RPMI8226 (cell line): Measurements from ENCODE around the gene TTLL12.

ENCODE experiments used
- DNase-seq: peaks from one replicate; pipeline ENCODE4 v3.0.0-alpha.2; 2015

The TTLL12 gene

DNA sequence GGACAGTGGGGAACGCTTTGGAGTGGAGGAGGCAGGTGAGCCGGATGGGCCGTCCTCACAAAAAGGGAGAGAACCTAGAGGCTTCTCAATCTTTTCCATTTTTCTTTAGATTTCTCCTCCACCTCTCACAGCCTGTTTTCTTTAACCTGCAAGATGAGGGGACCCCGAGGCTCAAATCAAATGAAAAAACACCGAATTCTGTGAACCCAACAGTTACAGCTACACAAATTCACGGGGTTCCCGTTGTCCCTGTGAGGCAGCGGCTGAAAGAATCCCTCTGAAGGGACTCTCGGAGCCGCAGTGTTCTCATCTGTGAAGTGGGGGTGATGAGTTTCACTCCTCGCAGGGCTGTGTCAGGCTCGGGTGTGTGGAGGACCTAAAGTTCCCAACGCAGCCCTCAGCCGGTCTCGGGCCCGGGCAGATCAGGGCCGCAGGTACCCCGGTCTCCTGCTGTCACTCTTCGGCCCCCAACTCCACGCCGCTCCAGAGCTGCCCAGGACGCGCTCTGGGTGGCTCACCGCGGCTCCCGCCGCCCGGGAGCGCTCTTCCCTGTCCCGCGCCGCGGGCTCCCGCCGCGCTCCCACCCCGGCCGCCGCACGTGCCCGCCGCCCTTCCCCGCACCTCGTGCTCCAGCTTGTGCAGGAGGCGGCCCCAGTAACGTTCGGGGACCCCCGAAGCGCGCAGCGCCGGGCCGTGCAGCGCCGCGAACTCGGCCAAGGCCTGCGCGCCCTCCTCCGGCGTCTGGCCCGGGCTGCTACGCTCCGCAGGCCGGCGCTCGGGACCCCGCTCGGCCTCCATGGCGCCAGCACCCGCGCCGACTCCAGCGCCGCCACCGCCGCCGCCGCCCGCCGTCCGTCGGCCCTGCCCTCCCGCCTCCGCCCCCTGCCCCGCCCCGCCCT, at the start of gene TTLL12:
Gene TTLL12 (minus strand): TSS at position 863 of the 899 bp plus-strand sequence. CDS start 65 bp downstream, at position 798.
- peak; percentile 76 for DNase-seq

DNA sequence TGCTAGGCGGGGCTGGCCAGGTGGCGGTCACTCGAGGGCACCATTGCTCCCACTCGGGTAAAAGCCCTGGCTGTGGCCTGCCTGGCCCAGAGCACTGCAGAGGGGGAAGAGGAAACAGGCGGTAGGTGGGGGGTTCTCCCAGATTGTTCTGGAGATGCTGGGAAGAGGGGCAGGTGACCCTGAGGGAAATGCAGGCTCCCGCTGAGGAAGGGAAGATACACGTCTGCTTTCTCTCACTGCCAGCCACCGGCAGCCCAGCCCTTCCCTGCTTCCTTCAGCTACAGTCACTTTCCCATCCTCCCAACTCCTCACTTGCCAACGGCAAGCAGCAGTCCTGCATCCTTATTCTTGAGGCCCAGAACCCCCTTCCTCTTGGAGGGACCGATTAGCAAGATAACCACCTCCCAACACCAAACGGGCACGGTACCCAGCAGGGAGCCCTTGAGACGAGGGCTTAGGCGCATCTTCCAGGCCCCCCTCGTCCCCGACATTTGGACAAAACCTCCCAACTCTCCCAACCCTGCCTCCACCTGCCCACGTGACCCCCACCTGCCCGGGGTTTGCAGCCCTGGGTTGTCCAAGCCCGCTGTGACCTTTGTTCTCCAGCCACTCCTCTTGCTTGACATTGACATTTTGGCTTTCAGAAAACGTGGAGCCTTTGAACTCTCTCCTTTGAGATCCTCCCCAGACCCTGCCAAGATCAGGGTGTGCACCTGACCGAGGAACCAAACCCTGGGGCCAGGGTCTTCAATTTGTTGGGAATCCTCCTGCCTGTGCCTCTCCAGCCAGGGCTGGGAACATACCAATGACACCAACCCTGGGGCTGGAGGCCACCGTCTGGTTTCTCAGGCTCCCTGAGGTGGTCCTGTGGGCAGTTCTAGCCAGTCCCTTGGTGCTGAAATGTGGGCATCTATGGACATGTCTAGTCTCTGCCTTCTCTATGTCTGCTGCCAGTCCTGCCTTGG, 48.8 kb upstream of the TTLL12 start:
- no peak for DNase-seq

DNA sequence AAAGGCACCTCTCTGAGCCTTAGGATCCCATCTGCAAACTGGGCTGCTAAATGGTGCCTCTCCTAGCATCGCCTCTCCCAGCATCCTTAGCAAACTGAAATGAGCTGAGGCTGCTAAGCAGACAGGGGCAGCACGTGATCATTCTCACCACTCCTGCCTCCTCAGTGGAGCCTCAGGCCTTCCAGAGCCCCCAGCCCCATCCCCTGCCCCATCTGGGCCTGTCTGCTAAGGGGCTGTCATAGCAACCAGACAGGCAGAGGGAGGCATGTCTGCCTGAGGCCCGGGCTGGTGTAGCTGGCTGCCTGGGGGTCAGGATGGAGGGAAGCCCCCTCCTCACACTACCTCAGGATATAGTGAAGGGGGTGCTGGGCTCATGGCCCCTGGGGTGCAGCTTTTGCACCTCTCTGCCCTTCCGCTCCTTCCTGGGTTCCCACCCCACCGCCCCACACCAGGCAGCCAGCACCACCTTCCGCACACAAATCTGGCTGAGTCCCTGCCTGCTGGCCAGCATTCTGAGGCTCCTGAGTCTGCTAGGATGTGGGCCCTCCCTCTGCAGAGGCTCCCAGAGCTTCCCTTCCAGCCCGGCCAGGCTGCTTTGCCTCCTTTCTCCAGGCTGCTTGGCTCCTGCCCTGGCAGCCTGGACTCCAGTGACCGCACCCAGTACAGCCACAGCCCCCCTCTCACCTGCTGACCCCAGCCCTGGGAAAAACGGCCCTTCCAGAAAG, 47.5 kb upstream of the TTLL12 start:
- DNase-seq: no peak

DNA sequence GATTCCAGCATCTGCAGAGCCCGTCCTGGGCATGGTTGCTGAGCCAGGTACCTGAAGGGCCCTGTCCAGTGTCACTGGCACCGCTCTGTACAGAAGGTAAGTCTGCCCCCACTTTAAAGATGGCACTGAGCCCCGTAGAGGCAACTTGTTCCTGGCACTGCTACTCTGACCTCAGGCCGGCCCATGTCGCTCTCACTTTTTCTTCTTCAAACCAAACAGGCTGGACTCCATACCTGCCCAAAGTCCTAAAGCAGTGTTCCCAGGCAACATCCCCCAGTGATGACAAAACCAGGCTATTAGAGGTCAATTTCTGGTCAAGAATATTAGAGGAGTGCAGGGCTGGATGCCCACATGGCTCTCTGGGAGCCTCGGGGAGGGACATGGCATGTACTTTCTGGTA, 46.6 kb upstream of the TTLL12 start:
- no peak for DNase-seq

DNA sequence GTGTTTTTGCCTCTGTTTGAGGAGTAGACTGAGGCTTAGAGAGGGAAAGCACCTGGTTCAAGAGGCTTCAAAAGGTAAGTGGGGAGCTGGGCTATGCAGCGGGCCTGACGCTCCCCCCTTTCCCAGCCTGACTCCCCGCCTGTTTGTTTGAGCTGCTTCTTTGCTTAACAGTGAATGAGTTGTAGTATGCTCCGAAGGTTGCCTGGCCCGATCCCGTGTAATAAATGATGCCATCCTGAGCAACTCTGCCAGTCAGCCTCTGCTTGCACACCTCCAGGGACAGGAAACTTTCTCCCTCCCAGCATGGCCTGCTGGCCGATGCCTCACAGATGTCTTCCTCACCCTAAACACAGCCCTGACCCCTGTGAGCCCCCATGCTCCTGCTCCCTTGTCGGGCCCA, 45.5 kb upstream of the TTLL12 start:
- no peak for DNase-seq

DNA sequence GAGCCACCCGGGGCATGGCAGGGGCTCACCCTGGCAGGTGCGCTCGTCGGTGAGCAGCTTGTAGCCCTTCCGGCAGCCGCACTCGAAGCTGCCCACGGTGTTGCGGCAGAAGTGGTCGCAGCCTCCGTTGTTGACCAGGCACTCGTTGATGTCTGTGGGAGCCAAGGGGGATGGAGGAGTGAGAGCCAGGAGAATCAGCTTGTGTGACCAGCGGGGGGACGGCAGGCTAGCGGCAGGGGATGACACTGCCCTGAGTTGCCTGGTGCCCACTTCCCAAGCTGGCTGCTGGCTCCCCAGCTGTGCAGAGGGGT, 44.7 kb upstream of the TTLL12 start:
- DNase-seq: no peak

DNA sequence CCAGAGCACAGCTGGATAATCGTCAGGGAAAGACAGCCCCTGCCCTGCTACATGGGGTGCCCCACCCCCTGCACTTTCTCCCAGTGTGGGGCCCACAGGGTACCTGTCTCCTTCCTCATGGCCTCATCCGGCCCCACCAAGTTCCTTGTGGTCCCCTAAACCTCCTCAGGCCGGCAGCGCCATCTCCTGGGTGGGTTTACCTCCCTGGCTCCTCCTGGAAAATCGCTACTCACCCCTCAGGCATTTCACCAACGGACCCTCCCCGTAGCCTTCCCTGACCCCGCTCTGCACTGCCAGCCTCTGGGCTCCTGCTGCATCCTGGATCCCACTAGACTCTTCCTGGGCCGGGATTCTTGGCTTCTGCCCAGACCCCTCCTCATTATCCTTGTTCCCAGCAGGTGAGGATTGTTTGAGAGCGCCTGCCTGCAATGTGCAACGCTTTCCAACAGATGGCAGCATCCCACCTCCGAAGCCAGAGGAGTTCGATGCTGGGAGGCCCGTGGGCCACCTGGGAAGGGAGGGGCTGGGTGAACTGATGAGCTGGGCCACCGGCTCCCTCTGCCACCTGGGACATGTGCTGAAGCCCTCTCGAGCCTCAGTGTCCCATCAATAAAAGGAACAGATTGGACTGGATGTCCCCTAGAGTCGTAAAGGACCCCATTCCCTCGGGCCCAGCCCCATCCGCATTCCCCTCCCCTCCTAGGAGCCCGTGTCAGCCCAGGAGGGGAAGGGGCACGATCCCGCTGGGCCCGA, 44.2 kb upstream of the TTLL12 start:
- DNase-seq: peak; percentile 83

DNA sequence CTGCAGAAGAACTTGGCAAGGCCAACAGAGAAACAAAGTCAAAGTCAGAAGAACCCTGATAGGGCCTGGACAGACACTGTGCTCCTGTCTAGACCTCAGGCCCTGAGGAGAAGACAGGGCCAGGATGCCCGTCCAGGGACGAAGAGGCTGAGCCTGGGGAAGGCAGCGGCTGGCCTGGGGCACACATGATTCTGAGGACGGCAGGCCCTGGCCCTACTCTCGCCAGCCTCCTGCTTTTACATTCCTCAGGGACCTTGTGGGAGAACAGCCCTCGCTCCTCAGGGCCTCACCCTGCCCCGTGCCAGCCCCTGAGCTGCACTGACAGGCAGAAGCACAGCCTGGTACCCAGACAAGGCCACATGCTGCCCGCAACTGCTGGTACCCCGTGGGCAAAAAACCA, 43.6 kb upstream of the TTLL12 start:
- no peak for DNase-seq

DNA sequence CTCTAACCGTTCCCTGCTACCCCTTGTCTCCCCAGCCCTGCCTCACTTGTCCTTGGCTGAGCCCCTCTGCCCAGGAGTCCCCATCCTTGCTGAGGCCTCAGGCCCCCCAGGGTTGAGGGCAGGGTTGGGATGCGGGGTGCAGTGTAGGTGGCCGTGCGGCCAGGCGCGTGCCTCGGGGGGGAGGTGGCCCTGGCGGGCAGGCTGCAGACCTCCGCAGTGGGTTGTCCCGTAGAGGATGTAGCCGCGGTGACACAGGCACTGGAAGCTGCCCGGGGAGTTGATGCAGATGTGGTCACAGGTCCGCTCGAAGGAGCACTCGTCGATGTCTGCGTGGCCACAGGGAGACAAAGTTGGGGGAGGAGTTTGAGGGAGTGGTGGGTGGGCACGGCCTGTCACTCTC, 41.9 kb upstream of the TTLL12 start:
- no peak for DNase-seq

DNA sequence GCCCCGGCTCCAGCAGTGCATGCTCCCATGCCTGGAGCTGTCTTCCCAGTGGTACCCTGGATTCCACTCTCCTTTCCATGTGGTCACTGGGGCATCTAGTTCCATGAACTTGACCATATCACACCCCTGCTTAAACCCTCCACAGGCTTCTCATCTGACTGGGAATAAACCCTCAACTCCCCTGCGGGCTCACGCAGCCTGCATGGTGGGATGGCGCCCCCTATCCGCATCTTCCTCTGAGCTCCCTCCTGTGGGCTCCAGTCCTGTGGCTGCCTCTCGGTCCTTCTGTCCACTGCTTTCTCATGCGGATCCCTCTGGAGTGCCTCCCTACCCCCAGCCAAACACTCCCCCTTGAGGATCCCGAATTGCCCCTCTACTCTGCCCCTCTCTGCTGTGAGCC, 41.4 kb upstream of the TTLL12 start:
- peak; percentile 51 for DNase-seq

DNA sequence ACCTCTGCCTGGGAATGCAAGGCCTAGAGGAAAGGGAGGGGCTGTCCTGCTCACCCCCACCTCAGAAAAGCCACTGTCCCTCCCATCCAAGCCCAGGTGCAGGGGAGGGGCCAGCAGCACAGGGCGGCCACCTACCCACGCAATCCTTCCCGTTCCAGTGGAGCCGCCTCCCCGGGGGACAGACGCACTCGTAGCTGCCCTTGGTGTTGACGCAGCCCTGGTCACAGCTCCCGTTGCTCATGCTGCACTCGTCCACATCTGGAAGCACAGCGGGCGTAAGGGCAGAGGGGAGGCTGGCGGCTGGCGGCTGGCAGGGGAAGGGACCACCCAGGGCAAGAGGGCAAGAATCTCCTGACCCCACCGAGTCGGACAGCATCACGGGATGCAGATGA, 40.3 kb upstream of the TTLL12 start:
- peak; percentile 47 for DNase-seq

DNA sequence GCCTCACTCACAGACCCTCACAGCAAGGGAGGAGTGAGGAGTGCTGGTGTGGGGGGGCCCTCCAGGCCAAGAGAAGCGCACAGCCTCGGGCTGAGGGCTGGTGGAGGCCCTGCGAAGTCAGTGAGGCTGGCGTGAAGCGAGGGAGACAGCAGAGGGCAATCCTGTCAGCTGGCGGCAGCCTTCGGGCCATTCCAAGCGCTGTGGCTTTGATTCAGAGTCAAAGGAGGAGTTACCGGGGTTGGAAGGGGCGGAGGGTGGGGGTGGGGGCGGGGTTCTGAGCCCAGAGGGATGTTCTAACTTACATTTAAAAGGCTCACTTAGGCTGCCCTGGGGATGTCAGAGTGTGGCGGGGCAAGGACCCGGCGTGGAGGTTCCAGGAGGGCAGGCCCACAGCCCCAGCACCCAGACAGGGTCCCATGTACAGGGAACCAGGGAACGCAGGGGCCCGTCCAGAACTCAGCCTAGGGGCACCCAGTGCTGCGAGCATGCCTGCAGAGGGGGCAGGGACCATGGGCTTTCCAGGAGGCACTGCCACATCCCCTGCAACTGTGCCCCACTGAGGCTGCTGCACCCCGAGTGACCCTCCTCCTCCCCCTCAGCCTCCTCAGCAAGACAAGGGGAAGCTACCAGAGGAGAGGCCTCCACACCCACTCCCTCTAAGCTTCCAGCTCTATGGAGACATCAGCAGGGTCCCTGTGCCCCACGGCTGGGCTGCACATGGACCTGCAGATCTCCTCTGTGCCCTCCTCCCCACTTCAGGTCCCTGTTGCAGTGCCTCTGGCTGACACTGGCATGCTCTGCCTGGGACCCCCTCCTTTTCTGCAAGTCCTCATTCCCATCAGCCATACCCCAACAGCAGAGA, 39.7 kb upstream of the TTLL12 start:
- DNase-seq: no peak

DNA sequence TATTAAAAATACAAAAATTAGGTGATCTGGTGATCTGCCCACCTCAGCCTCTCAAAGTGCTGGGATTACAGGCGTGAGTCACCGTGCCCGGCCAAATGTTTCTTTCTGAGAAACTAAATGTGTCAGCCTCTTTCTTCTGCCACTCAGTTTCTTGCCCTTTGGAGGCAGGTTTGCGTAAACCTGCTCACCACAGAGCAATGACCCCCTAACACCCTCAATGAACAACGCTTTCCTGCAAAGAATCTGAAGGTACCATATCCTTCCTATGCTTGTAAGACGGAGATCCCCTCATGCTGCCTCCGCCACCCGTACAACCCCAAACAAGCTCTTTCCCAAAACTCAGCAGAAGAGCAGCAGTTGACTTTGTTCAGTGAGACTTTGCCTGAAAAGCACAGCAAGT, 38.7 kb upstream of the TTLL12 start:
- no peak for DNase-seq

DNA sequence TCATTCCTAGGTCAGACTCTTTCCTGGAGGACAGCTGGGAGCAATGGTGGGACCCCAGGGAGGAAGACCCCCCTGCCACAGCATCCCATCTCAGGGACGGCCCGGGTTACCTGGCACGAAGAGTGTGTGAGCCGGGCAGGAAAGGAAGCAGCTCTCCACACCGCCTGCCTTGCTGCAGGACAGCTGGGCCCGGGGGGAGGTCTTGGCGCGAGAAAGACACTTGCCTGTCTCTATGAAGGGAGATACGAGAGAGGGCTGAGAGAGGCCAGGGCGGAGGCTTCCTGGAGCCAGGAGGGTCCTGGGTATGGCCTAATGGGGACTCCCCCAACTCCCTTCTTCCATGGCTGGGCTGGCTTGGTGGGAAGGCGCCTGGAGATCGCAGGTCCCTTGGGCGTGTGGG, 36.1 kb upstream of the TTLL12 start:
- no peak for DNase-seq

DNA sequence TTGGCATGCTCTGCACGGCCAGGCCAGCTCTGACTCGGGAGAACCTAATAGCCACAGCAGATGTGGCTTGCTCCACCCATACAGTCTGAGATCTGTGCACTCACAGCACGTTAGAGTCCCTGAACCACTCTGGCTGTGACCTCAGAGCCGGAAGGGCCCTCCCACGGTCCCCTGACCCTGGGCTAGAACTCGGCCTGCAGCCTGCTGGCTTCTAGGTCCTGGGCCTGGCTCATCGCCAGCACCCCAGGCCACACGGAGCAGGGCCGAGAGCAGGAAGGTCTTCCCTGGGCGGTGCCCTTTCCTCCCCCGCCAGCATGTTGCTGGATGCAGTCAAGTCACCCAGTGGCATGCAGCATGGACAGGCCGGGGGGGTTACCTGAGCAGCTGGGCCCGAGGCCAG, 35.3 kb upstream of the TTLL12 start:
- peak; percentile 25 for DNase-seq

DNA sequence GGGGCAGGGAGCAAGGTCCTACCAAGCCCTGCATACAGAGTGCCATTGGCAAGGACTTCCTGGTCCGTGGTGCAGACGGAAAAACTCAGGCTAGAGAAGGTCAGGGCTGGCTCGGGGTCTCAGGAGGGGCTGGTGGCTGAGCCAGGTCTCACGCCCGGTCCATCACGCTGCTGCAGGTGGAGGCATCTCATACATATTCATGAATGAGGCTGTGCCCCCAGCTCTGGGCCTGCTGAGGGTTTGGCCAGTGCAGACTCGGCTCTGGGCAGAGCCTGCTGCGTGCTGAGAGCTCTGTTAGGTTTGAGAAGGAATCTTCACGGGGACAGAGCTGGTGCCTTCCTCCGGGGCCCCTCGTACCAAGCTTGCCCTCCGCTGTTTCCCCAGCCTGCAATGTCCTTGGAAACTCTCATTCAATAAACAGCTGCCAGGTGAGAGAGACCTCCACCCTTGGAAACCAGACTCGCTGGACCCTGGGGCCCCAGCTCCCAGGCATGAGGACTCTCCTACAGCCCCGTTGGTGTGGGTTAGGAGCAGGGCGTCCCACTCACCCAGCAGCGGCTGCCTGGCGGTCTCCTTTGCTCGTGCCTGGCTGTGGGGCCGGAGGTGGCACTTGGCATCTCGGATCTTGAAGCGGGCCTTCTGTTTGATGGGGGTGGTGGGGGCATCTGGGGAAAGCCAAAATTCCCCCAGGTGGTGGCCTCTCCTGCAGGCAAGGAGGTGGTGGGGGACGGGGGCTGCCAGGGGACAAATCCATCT, 33.9 kb upstream of the TTLL12 start:
- DNase-seq: no peak

DNA sequence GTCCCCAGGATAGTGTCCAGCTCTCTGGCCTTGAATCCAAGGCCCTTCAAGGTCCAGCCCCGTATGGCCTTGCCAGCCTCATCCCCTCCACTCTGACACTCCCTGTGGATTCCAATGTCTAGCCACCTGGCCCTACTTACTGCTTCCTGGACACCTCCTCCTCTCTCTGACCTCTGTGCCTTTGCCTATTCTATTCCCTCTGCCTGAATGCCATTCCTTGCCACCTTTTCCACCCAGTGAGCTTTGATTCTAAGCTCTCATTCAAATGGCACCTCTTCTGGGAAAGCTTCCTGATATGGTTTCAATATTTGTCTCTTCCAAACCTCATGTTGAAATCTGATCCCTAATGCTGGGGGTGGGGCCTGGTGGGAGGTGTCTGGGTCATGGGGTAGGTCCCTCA, 31.9 kb upstream of the TTLL12 start:
- DNase-seq: no peak

DNA sequence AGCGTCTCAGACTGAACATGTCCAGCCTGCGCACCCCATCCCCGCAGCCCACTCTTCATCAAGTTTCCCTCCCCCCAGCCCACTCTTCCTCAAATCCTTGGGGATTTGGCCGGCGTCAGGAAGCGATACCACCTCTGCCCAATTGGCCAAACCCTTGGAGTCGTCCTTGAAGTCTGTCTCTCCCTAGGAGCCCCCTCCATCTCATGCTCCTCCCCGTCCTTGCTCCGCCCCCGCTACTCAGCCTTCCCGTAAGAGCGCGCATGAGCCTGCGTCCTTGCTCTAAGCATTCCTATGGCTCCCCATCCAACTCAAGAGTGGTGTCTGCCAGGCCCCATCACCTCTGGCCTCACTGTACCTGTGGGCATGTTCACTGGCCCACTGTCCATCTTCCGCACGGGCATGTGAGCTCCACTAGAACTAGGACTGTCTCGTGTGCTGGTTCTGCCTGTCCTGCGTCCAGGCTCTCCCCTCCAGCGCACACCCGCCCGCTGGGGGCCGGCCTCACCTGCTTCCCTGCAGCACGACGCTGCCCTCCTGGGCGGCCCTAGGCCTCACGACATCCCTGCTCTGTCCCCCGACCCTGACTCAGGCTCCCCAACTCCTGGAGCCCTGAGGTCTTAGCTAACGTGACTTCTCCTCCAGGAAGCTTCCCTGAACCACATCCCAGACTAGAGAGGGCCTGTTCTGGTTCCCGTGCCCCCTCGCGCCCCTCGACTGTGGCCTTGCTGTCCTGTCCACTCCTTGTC, 30.5 kb upstream of the TTLL12 start:
- DNase-seq: no peak

DNA sequence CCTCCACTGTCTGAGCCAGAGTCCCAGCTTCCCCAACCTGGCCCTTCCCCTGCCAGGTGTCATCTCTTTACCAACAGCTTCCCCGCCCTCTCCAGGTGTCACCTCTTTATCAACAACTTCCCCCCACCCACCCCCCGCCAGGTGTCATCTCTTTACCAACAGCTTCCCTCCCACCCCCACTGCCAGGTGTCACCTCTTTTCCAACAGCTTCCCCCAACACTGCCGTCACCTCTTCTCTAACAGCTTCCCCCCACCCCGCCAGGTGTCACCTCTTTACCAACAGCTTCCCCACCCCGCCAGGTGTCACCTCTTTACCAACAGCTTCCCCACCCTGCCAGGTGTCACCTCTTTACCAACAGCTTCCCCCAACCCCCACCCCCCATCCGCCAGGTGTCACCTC, 29.8 kb upstream of the TTLL12 start:
- DNase-seq: peak; percentile 83

DNA sequence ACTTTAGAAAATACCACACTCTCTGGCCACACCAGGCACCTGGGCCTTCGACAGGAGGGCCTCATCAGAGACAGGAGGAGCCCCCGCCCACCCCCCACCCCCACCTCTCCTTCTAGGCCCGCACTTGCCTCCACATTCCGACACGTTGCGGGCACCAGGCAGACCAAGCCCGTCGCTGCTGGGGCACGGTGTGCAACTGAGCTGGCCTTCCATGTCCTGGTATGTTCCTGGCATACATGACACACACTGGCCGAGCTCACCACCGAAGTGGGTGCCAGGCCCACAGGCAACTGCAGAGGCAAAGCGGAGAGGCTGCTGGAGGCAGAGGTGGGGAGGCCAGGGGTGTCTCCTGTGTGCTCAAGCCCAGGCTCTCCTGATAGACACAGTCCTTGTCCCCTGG, 27.0 kb upstream of the TTLL12 start:
- DNase-seq: no peak
